Right renal cortex interstitium (tissue), 3 donors: Measurements from ENCODE around the gene NFATC4. TPM values are rescaled to one million over a fixed set of nuclear protein-coding genes. Genes with fewer than 3 reads are reported as not detected.

Experiments
- DNase-seq, 3 donors: peaks; one replicate each; pipeline ENCODE4 v3.0.0-alpha.2; 2013; ENCODE audit warnings: low read depth in 3 of 3, low spot score in 2 of 3
- polyA plus RNA-seq, 3 donors: library from polyadenylated mRNA; unstranded; fragments of 120-200 nt; gene quantifications; one replicate each; pipeline ENCODE4 v1.2.1, GENCODE V29; 2013; ENCODE audit not compliant: insufficient read length in 3 of 3

NFATC4 gene
- polyA plus RNA-seq, 3 donors, result 45.0 to 50.5 (median 49.7) TPM

GRCh38 chr14:24426150-24426911 is 58.3 kb downstream of the NFATC4 start:
- DNase-seq, result no peak

GRCh38 chr14:24426912-24427536 is 59.0 kb downstream of the NFATC4 start:
- no peak for DNase-seq

GRCh38 chr14:24427537-24428508 is 59.8 kb downstream of the NFATC4 start:
- DNase-seq, result no peak

- no peak for DNase-seq
Observed at GRCh38 chr14:24428628-24429394, 60.8 kb downstream of the NFATC4 start.

Other genes with a start within 250 kb of the NFATC4 start
- gene FITM1, start 237.5 kb upstream of the NFATC4 start, polyA plus RNA-seq, result under 1 TPM; 0.68 to 0.86 (median 0.79) TPM
- gene PSME1, start 232.0 kb upstream of the NFATC4 start, polyA plus RNA-seq, result 100 to 1,000 TPM; 216 to 231 (median 224) TPM
- gene EMC9, start 226.6 kb upstream of the NFATC4 start, polyA plus RNA-seq, result 10 to 100 TPM; 11.9 to 20.1 (median 15.3) TPM
- 100 to 1,000 TPM; 165 to 179 (median 171) TPM for gene PSME2, start 221.6 kb upstream of the NFATC4 start, polyA plus RNA-seq
- gene RNF31, start 220.7 kb upstream of the NFATC4 start, polyA plus RNA-seq, result 10 to 100 TPM; 41.5 to 46.9 (median 43.4) TPM
- gene IRF9, start 206.9 kb upstream of the NFATC4 start, polyA plus RNA-seq, result 10 to 100 TPM; 56.8 to 60.1 (median 57.5) TPM
- gene REC8, start 196.1 kb upstream of the NFATC4 start, polyA plus RNA-seq, result 10 to 100 TPM; 47.5 to 51.6 (median 50.0) TPM
- gene IPO4, start 179.4 kb upstream of the NFATC4 start, polyA plus RNA-seq, result 10 to 100 TPM; 31.4 to 35.6 (median 33.1) TPM
- 10 to 100 TPM; 36.9 to 40.9 (median 39.0) TPM for gene TM9SF1, start 172.7 kb upstream of the NFATC4 start, polyA plus RNA-seq
- 1 to 10 TPM; 3.2 to 4.1 (median 4.0) TPM for gene TSSK4, start 162.5 kb upstream of the NFATC4 start, polyA plus RNA-seq
- 10 to 100 TPM; 50.7 to 61.2 (median 55.7) TPM for gene CHMP4A, start 154.7 kb upstream of the NFATC4 start, polyA plus RNA-seq
- 10 to 100 TPM; 10.2 to 12.9 (median 12.5) TPM for gene MDP1, start 152.1 kb upstream of the NFATC4 start, polyA plus RNA-seq
- 100 to 1,000 TPM; 253 to 284 (median 266) TPM for gene NEDD8, start 135.8 kb upstream of the NFATC4 start, polyA plus RNA-seq
- 100 to 1,000 TPM; 105 to 133 (median 125) TPM for gene GMPR2, start 135.3 kb upstream of the NFATC4 start, polyA plus RNA-seq
- 10 to 100 TPM; 64.3 to 71.3 (median 67.3) TPM for gene TINF2, start 125.6 kb upstream of the NFATC4 start, polyA plus RNA-seq
- gene TGM1, start 105.0 kb upstream of the NFATC4 start, polyA plus RNA-seq, result 1 to 10 TPM; 1.2 to 1.9 (median 1.2) TPM
- 10 to 100 TPM; 18.2 to 19.0 (median 18.5) TPM for gene RABGGTA, start 96.6 kb upstream of the NFATC4 start, polyA plus RNA-seq
- 10 to 100 TPM; 38.6 to 45.5 (median 42.6) TPM for gene DHRS1, start 68.4 kb upstream of the NFATC4 start, polyA plus RNA-seq
- gene NOP9, start 68.3 kb upstream of the NFATC4 start, polyA plus RNA-seq, result 10 to 100 TPM; 26.2 to 26.6 (median 26.4) TPM
- gene CIDEB, start 60.2 kb upstream of the NFATC4 start, polyA plus RNA-seq, result 10 to 100 TPM; 28.5 to 29.4 (median 28.9) TPM
- gene LTB4R2, start 58.0 kb upstream of the NFATC4 start, polyA plus RNA-seq, result 1 to 10 TPM; 1.8 to 2.2 (median 1.9) TPM
- gene LTB4R, start 56.7 kb upstream of the NFATC4 start, polyA plus RNA-seq, result 1 to 10 TPM; 2.4 to 2.9 (median 2.9) TPM
- gene ADCY4, start 33.1 kb upstream of the NFATC4 start, polyA plus RNA-seq, result 10 to 100 TPM; 12.8 to 23.7 (median 17.2) TPM
- 1 to 10 TPM; 2.3 to 3.6 (median 3.1) TPM for gene RIPK3, start 28.2 kb upstream of the NFATC4 start, polyA plus RNA-seq
- 10 to 100 TPM; 40.3 to 47.7 (median 40.4) TPM for gene NYNRIN, start 30.8 kb downstream of the NFATC4 start, polyA plus RNA-seq
- gene CBLN3, start 61.5 kb downstream of the NFATC4 start, polyA plus RNA-seq, result 1 to 10 TPM; 2.2 to 3.0 (median 2.6) TPM
- gene KHNYN, start 61.8 kb downstream of the NFATC4 start, polyA plus RNA-seq, result 10 to 100 TPM; 41.0 to 42.4 (median 41.1) TPM
- 10 to 100 TPM; 49.7 to 54.8 (median 51.9) TPM for gene SDR39U1, start 74.6 kb downstream of the NFATC4 start, polyA plus RNA-seq
- under 1 TPM in 2 of 3 donors, not detected in 1; 0.26 to 0.38 TPM for gene CMA1, start 140.1 kb downstream of the NFATC4 start, polyA plus RNA-seq
- under 1 TPM; 0.18 to 0.93 (median 0.42) TPM for gene CTSG, start 208.1 kb downstream of the NFATC4 start, polyA plus RNA-seq
- gene GZMH, start 241.5 kb downstream of the NFATC4 start, polyA plus RNA-seq, result under 1 TPM in 2 of 3 donors, not detected in 1; 0.21 to 0.24 TPM